Measurements from ENCODE around the gene QSOX2. TPM values are rescaled to one million over a fixed set of nuclear protein-coding genes. Genes with fewer than 3 reads are reported as not detected.

QSOX2 gene
- total and polyA plus RNA-seq, 7 donors = 0.60 to 10.1 (median 3.5) TPM

- peaks cover 1 to 42% (median 14%) of the 10 kb centered on the region in 4 donors for H3K36me3 ChIP-seq
- no peak overlapping the region for H3K4me3 ChIP-seq
- no peak overlapping the region for H3K27ac ChIP-seq
- 95 to 96% methylated on average over 17 of the region's 17 CpGs for WGBS, 2 donors
- no peak for DNase-seq
- H3K27me3 ChIP-seq = peaks cover 13 to 17% (median 16%) of the 10 kb centered on the region in 3 donors
- intact Hi-C loops (cut with DNase I) = no loop called here
- TF ChIP-seq POLR2A (IDR thresholded peaks at IDR 0.05) (no peak), EP300 (IDR thresholded peaks at IDR 0.05) (no peak), POLR2AphosphoS5 (IDR thresholded peaks at IDR 0.05) (no peak), CTCF (IDR thresholded peaks at IDR 0.05) (no peak)
- peaks cover 0 to 9% (median 2%) of the 10 kb centered on the region in 4 donors for H3K4me1 ChIP-seq
- H3K9me3 ChIP-seq = no peaks in the 10 kb centered on the region
These were observed 36.4 kb downstream of the QSOX2 start for GRCh38 chr9:136209232-136209631.

GRCh38 chr9:136208675-136209074 is 36.9 kb downstream of the QSOX2 start:
- no peak overlapping the region for H3K27ac ChIP-seq
- no peak for TF ChIP-seq EP300 (IDR thresholded peaks at IDR 0.05)
- TF ChIP-seq CTCF (IDR thresholded peaks at IDR 0.05) = no peak
- no peak for TF ChIP-seq POLR2AphosphoS5 (IDR thresholded peaks at IDR 0.05)
- TF ChIP-seq POLR2A (IDR thresholded peaks at IDR 0.05) = no peak
- H3K36me3 ChIP-seq = peaks cover 0 to 37% (median 9%) of the 10 kb centered on the region in 4 donors
- peaks cover 0 to 9% (median 2%) of the 10 kb centered on the region in 4 donors for H3K4me1 ChIP-seq
- peaks cover 17 to 23% (median 21%) of the 10 kb centered on the region in 3 donors for H3K27me3 ChIP-seq
- no peak for DNase-seq
- intact Hi-C loops (cut with DNase I) = no loop called here
- H3K9me3 ChIP-seq = no peaks in the 10 kb centered on the region
- no peak overlapping the region for H3K4me3 ChIP-seq
- WGBS, 2 donors = 90% methylated on average over 17 of the region's 17 CpGs

GRCh38 chr9:136207616-136208015 is 38.0 kb downstream of the QSOX2 start:
- H3K27me3 ChIP-seq = peaks cover 28 to 34% (median 32%) of the 10 kb centered on the region in 3 donors
- intact Hi-C loops (cut with DNase I) = no loop called here
- peaks cover 0 to 32% (median 6%) of the 10 kb centered on the region in 4 donors for H3K36me3 ChIP-seq
- no peak overlapping the region for H3K27ac ChIP-seq
- peaks cover 0 to 9% (median 2%) of the 10 kb centered on the region in 4 donors for H3K4me1 ChIP-seq
- 86 to 90% methylated on average over 9 of the region's 9 CpGs for WGBS, 2 donors
- H3K9me3 ChIP-seq = no peaks in the 10 kb centered on the region
- no peak overlapping the region for H3K4me3 ChIP-seq
- DNase-seq = no peak
- TF ChIP-seq POLR2AphosphoS5 (IDR thresholded peaks at IDR 0.05) (no peak), POLR2A (IDR thresholded peaks at IDR 0.05) (no peak), CTCF (IDR thresholded peaks at IDR 0.05) (no peak), EP300 (IDR thresholded peaks at IDR 0.05) (no peak)

- DNase-seq = no peak
- intact Hi-C loops (cut with DNase I) = no loop called here
- Histone ChIP-seq H3K4me1 (peaks cover 0 to 15% (median 2%) of the 10 kb centered on the region in 4 donors), H3K27me3 (peaks cover 37 to 42% (median 41%) of the 10 kb centered on the region in 3 donors), H3K27ac (no peak overlapping the region), H3K9me3 (no peaks in the 10 kb centered on the region), H3K4me3 (no peak overlapping the region), H3K36me3 (peaks cover 0 to 23% (median 6%) of the 10 kb centered on the region in 4 donors)
- WGBS, 2 donors = 82% methylated on average over 16 of the region's 16 CpGs
- no peak for TF ChIP-seq POLR2A (IDR thresholded peaks at IDR 0.05)
- TF ChIP-seq EP300 (IDR thresholded peaks at IDR 0.05) = no peak
- TF ChIP-seq CTCF (IDR thresholded peaks at IDR 0.05) = no peak
- TF ChIP-seq POLR2AphosphoS5 (IDR thresholded peaks at IDR 0.05) = no peak
These were observed 38.9 kb downstream of the QSOX2 start for GRCh38 chr9:136206602-136207275.
